NCI-H345 treated with DMSO at 0.1 percent for 48 hours (cell line): Measurements from ENCODE around the gene LGR6.
A peak's percentile ranks its signal among the peaks of the same experiment; 100 is the strongest.

Source experiments
- DNase-seq: peaks from one replicate; lab custom pipeline; 2025; ENCODE audit not compliant: unreplicated experiment; lab: John Stamatoyannopoulos, UW

Gene LGR6

DNA sequence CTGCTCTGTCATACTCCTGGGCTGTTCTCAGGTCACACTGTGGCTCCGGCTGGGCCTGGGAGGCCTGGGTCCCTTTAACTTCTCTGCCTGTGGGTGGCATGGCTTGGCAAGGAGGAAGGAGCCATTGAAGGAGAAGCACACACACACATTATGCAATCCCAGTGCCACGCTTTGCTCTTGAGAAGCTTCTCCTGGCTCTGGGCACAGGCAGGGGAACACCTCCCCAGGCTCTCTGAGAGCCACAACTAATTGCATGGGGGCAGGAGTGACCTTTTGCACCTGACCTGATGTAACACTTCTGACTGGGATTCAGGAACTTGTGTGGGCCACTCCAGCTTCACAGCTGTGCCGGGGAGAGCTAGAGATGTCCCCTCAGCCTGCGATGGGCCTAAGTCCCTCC, 23.1 kb downstream of the LGR6 start:
- DNase-seq = no peak

DNA sequence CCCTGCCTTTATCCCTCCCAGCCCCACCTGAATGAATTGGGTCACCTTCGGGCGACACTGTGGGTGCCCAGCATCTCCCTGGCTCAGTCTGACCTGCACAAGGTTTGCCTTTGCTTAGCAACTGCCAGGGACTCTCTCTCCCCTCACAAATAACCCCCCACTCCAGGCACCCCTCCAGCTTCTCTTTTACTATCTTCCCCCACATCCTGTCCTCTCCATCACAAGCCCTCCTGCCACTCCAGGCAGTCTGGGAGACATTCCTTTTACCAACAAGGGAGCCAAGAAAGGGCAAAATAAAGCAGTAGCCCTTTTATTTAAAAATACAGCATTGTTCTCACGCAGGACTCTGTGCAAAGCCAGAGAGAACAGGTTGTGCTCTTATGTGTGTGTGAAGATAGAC, 23.9 kb downstream of the LGR6 start:
- no peak for DNase-seq

GRCh38 chr1:202217951-202218350, 24.4 kb downstream of the LGR6 start:
- no peak for DNase-seq

DNA sequence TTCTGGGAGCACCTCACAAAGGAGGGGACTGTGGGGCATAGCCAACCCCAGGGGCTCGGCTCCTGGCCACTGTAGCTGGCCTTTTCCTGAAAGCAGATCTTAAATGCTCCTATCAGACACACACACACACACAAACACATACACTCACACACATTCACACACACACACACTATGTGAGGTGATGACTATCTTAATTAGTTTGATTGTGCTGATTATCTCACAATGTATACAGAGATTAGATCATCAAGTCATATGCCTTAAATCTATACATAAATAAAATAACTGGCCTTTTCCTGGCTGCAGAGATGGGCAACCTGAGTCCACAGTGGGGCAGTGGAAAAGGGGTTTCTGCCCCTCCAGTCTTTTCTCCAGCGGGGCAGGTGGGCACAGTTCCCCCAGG, 27.1 kb downstream of the LGR6 start:
- DNase-seq = no peak

- peak; percentile 68 for DNase-seq
Observed at GRCh38 chr1:202221911-202222909, 28.6 kb downstream of the LGR6 start.

GRCh38 chr1:202223121-202223860, 29.7 kb downstream of the LGR6 start:
- no peak for DNase-seq

- no peak for DNase-seq
Observed at GRCh38 chr1:202224453-202224852, 30.9 kb downstream of the LGR6 start.

DNA sequence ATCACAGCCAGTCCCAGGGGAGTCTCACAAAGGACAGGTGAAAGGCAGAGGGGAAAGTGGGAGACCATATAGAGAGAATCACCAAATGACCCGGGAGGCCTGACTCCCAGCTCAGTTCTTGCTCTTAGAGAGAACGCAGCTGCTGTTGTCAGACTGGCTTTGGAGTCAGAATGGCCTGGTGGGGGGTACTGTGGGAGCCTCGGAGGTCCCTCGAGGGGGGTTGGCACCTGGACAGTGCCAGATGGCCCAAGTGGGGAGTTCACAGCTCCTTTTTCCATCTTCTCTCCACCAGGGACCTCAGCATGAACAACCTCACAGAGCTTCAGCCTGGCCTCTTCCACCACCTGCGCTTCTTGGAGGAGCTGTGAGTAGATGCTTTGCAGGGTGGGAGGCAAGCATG, 31.5 kb downstream of the LGR6 start:
- no peak for DNase-seq

- DNase-seq = no peak
Observed at GRCh38 chr1:202227053-202227672, 33.6 kb downstream of the LGR6 start.

DNA sequence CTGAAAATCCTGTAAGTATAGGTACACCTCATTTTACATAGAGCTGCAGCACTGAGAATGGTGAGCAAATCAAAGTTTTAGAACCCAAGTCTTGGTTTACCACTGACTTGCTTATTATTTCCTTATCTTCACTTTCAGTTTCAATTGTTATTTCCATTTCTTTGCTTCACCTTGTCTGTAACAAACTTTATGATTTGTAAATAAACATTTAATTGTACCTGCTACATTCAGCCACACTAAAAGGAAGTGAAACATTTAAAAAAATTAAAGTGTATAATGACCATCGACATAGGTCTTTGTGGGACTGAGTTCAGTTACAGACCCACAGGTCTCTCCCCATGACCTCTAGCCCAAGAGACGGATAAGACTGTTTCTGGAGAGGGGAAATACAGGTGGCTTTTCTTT, 34.4 kb downstream of the LGR6 start:
- no peak for DNase-seq

DNA sequence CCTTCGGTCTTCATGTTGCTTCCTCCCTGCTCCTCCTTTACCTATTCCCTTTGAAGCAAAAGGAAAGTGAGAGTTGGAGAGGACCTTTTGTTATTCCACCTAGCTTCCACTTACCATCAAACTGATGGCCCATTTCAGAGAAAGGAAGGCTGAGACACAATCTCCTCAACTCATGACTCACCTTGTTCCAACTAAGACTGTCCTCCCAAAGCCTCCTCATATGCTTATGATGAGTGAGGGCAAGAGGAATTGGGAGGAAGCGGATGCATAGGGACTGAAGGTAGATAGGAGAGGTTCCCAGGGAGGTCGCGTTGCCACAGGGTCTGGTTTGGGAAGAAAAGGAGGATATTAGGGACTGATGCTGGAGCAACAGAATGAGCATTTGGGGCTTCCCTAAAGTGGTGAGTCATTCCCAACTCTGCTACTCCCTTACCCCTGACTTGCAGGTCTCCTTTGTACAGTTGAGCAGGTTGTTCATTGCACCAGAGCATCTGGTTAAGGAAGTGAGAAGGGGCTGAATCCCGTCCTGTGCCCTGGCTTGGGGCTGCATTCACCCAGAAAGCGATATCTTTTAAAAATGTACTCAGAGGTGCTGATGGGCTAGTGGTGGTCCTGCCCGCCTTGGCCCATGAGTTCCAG, 35.0 kb downstream of the LGR6 start:
- no peak for DNase-seq

DNA sequence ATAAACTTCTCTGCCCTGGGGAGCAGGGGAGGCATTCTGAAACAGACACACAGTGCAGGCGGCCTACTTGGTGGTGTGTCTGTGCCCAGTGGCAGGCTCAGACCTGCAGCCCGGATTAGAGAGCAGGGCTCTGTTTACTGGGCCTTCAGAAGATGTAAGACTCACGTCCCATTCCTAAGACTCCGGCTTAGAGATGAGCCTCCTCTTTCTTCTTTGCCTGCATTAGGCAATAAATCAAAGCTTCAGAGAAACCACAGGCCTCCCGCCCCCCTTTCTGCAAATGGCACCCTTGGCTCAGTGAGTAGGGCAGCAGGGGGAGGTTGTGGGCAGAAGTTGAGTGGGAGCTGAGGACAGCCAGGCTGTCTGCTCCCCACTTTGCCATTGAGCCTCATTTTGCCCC, 35.8 kb downstream of the LGR6 start:
- no peak for DNase-seq

DNA sequence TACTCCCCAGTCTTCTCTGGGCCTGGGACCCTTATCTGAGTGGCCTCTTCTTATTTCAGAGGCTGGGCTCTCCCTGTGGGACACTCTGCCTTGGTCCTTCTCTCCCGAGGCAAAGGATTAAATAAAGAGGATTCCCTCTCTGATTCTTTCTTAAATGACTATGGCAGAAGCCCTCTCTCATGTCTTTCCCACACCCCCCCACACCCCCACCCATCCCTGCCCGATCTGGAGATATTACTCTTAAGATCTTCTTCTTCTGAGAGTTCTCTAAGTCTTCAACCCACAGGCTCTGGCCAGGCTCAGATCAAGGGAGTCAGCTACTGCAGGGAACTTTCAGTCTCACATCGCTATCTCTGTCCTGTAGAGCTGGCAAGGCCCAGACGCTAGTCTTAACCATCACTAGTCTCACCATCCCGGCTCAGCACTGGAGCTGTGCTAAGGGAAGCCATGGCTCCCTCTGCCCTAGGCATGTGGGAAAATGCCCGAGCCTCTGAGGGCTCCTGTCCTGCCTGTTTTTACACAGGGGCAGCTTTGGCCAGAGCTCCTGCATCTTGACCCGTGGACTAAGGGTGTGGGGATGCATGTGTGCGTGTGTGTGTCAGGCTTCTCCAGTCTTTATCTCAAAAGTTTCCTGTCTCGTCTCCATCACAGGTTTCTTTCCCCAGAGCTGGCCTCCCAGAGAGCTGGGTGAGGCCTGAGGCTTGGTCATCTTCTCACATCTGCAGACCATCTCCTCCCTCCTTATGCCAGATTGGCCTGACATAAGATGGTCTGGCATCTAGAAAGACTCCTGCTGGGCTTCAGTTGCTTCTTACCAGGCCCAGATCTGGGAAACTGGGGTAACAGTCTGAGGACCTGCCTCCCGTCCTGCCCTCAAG, 36.7 kb downstream of the LGR6 start:
- DNase-seq = no peak

GRCh38 chr1:202230939-202231645, 37.5 kb downstream of the LGR6 start:
- no peak for DNase-seq

- DNase-seq = no peak
Observed at GRCh38 chr1:202233171-202233570, 39.6 kb downstream of the LGR6 start.

DNA sequence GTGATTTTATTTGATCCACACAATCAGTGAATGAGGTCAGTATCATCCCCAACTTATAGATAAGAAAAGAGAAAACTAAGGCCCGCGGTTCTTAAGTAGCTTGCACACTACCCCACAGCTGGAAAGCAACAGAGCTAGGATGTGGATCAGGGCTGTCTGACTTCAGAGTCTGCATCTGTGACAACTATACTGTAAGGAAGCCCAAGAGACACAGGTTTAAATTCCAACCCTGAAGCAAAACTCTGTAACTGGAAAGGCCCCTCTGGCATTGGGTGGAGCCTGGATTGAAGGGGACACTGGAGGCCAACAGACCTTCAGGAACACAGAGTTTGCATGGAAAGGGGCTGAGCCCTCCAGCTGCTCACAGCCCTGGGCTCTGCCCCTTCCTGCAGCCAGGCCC, 40.2 kb downstream of the LGR6 start:
- DNase-seq = no peak

GRCh38 chr1:202234331-202235002, 40.9 kb downstream of the LGR6 start:
- DNase-seq = no peak

- no peak for DNase-seq
Observed at GRCh38 chr1:202235003-202235660, 41.5 kb downstream of the LGR6 start.
